HepG2 (cell line): ENCODE measurements around the gene SFT2D1. TPM values are rescaled to one million over a fixed set of nuclear protein-coding genes. Genes with fewer than 3 reads are reported as not detected.
A peak's percentile ranks its signal among the peaks of the same experiment; 100 is the strongest.

ENCODE experiments used
- ATF4 ChIP-seq, 2 experiments: fragments of 450-650 bp in 1 of 2; sonication (generic) in 1 of 2; formaldehyde crosslinking; IDR thresholded peaks; 2 replicates each; pipeline versions ENCODE4 v1.5.0 to v1.8.0; 2020 to 2022; ENCODE audit warnings: mild to moderate bottlenecking in 1 of 2, missing genetic modification reagents in 1 of 2
- BCL6 ChIP-seq: IDR thresholded peaks from 2 replicates; pipeline ENCODE4 v1.6.1; 2016; ENCODE audit warnings: missing genetic modification reagents, missing compliant biosample characterization
- CAMTA2 ChIP-seq: sonication (generic); formaldehyde crosslinking; IDR thresholded peaks from 2 replicates; pipeline ENCODE4 v1.4.0; 2020; ENCODE audit warnings: mild to moderate bottlenecking, missing genetic modification reagents, borderline replicate concordance
- CCAR2 ChIP-seq: fragments of 200-400 bp; formaldehyde crosslinking; optimal IDR thresholded peaks from 2 replicates; pipeline ENCODE3; 2018; ENCODE audit warnings: low read depth, mild to moderate bottlenecking, low read length, moderate library complexity
- ELF1 ChIP-seq: sonication (generic); formaldehyde crosslinking; IDR thresholded peaks from 2 replicates; pipeline ENCODE4 v1.4.0; 2020; ENCODE audit warnings: missing genetic modification reagents
- HIVEP1 ChIP-seq: sonication (generic); formaldehyde crosslinking; IDR thresholded peaks from 2 replicates; pipeline ENCODE4 v1.4.0; 2020; ENCODE audit warnings: mild to moderate bottlenecking, missing genetic modification reagents
- LRRFIP1 ChIP-seq: sonication (generic); formaldehyde crosslinking; conservative IDR thresholded peaks from 2 replicates; pipeline ENCODE4 v1.4.0; 2020; ENCODE audit warnings: missing genetic modification reagents
- MYPOP ChIP-seq: sonication (generic); formaldehyde crosslinking; IDR thresholded peaks from 2 replicates; pipeline ENCODE4 v1.8.1; 2023; ENCODE audit warnings: mild to moderate bottlenecking, moderate library complexity, missing genetic modification reagents
- PRDM15 ChIP-seq: sonication (generic); formaldehyde crosslinking; IDR thresholded peaks from 2 replicates; pipeline ENCODE4 v1.4.0; 2020; ENCODE audit warnings: missing genetic modification reagents
- SNAPC2 ChIP-seq: sonication (generic); formaldehyde crosslinking; IDR thresholded peaks from 2 replicates; pipeline ENCODE4 v1.8.1; 2022; ENCODE audit warnings: mild to moderate bottlenecking, missing genetic modification reagents
- ZFX ChIP-seq: sonication (generic); formaldehyde crosslinking; IDR thresholded peaks from 2 replicates; pipeline ENCODE4 v1.4.0; 2020; ENCODE audit warnings: mild to moderate bottlenecking, low read depth, missing genetic modification reagents, moderate library complexity
- ZMAT3 ChIP-seq: sonication (generic); formaldehyde crosslinking; conservative IDR thresholded peaks from 2 replicates; pipeline ENCODE4 v1.7.0; 2021; ENCODE audit warnings: missing genetic modification reagents
- ZNF12 ChIP-seq: sonication (generic); formaldehyde crosslinking; IDR thresholded peaks from 2 replicates; pipeline ENCODE4 v1.5.0; 2020; ENCODE audit warnings: missing genetic modification reagents
- ZNF138 ChIP-seq: sonication (generic); formaldehyde crosslinking; IDR thresholded peaks from 2 replicates; pipeline ENCODE4 v1.5.0; 2020; ENCODE audit warnings: mild to moderate bottlenecking, low read depth, missing genetic modification reagents
- ZNF281 ChIP-seq: sonication (generic); formaldehyde crosslinking; IDR thresholded peaks from 2 replicates; pipeline ENCODE4 v1.4.0; 2020; ENCODE audit warnings: missing genetic modification reagents, borderline replicate concordance
- ZNF607 ChIP-seq: sonication (generic); formaldehyde crosslinking; IDR thresholded peaks from 2 replicates; pipeline ENCODE4 v1.5.1; 2020; ENCODE audit warnings: missing genetic modification reagents, mild to moderate bottlenecking, borderline replicate concordance
- ZNF749 ChIP-seq: sonication (generic); formaldehyde crosslinking; IDR thresholded peaks from 2 replicates; pipeline ENCODE4 v1.8.0; 2022; ENCODE audit warnings: mild to moderate bottlenecking, missing genetic modification reagents, moderate library complexity, borderline replicate concordance
- polyA plus RNA-seq, 8 experiments: library from polyadenylated mRNA; depleted of rRNA in 3 of 8; stranded (reverse) in 7 of 8; unstranded in 1 of 8; fragments of >200 nt; fragmentation: Illumina TruSeq in 4 of 8; extraction: Trizol in 4 of 8; gene quantifications; 2 replicates each; pipeline versions ENCODE4 v1.2.1 to v1.2.3, GENCODE V29; 2011 to 2016; ENCODE audit warnings: low read depth in 4 of 8, missing spikeins in 1 of 8, mixed read lengths in 1 of 8; ENCODE audit not compliant: insufficient read depth in 1 of 8
- total RNA-seq, 5 experiments: library from RNA; depleted of rRNA; stranded (reverse); fragments of >200 nt; fragmentation: Illumina TruSeq; extraction: Trizol; gene quantifications; 2 replicates each; pipeline ENCODE4 v1.2.3, GENCODE V29; 2016; ENCODE audit warnings: low read depth in 1 of 5

Gene SFT2D1
- total and polyA plus RNA-seq, 2 of the 13 experiments (the other 11 are each of a cell fraction or from before 2014, with no cell fraction given) = 115 to 147 TPM

GRCh38 chr6:166388290-166389004 lies 46.1 kb upstream of the SFT2D1 start (continued):
- TF ChIP-seq SNAPC2 (no peak), ELF1 (CRISPR knock-in tag) (no peak), ZNF607 (no peak), MYPOP (CRISPR knock-in tag) (no peak), ZNF749 (CRISPR knock-in tag) (0 out of 2 replicates have a peak, but pooled peaks have one; percentile 28), PRDM15 (CRISPR knock-in tag) (no peak), ZNF12 (0 out of 2 replicates have a peak, but pooled peaks have one; percentile 1), ATF4 (CRISPR knock-in tag; IDR thresholded peaks at IDR 0.05) (no peak), HIVEP1 (CRISPR knock-in tag) (0 out of 2 replicates have a peak, but pooled peaks have one; percentile 11), ZMAT3 (CRISPR knock-in tag) (peak; percentile 20; the same call in 1 of the 2 replicates), CAMTA2 (CRISPR knock-in tag) (0 out of 2 replicates have a peak, but pooled peaks have one; percentile 79), ZNF138 (no peak), ZFX (CRISPR knock-in tag) (peak; percentile 27; the same call in 1 of the 2 replicates), BCL6 (CRISPR knock-in tag) (no peak), ZNF281 (CRISPR knock-in tag) (no peak), LRRFIP1 (CRISPR knock-in tag) (no peak), CCAR2 (no peak)
